NCI-H345 treated with DMSO at 0.1 percent for 48 hours (cell line): ENCODE measurements around the gene CDC42SE2.
"Not testable (repeated sequence)": the region's sequence is repeated elsewhere in the genome, so short reads cannot be mapped to it uniquely, and the experiment has no call there.

Experiments
- DNase-seq: peaks from one replicate; lab custom pipeline; 2025; ENCODE audit not compliant: unreplicated experiment; lab: John Stamatoyannopoulos, UW

Gene CDC42SE2

GRCh38 chr5:131389096-131389868 is 125.4 kb downstream of the CDC42SE2 start:
- DNase-seq = no peak

- DNase-seq = no peak
Observed at GRCh38 chr5:131389869-131390265, 126.0 kb downstream of the CDC42SE2 start.

GRCh38 chr5:131392466-131393095 is 128.7 kb downstream of the CDC42SE2 start:
- DNase-seq = no peak

GRCh38 chr5:131393498-131393968 is 129.7 kb downstream of the CDC42SE2 start:
- no peak for DNase-seq

- DNase-seq = no peak
Observed at GRCh38 chr5:131394128-131394527, 130.3 kb downstream of the CDC42SE2 start.

GRCh38 chr5:131396015-131396414 is 132.2 kb downstream of the CDC42SE2 start:
- DNase-seq = no peak

- no peak for DNase-seq
Observed at GRCh38 chr5:131396630-131397273, 132.9 kb downstream of the CDC42SE2 start.

GRCh38 chr5:131399007-131399406 is 135.2 kb downstream of the CDC42SE2 start:
- DNase-seq = not testable (repeated sequence)

- DNase-seq = no peak
Observed at GRCh38 chr5:131400585-131400984, 136.7 kb downstream of the CDC42SE2 start.

- no peak for DNase-seq
Observed at GRCh38 chr5:131405674-131406073, 141.8 kb downstream of the CDC42SE2 start.

GRCh38 chr5:131406076-131406475 is 142.2 kb downstream of the CDC42SE2 start:
- DNase-seq = no peak

GRCh38 chr5:131406975-131407638 is 143.3 kb downstream of the CDC42SE2 start:
- no peak for DNase-seq

GRCh38 chr5:131413605-131414559 is 150.0 kb downstream of the CDC42SE2 start:
- DNase-seq = no peak

GRCh38 chr5:131416729-131417128 is 152.9 kb downstream of the CDC42SE2 start:
- no peak for DNase-seq

- peak; percentile 28 for DNase-seq
Observed at GRCh38 chr5:131417240-131417869, 153.5 kb downstream of the CDC42SE2 start.

GRCh38 chr5:131418846-131419245 is 155.0 kb downstream of the CDC42SE2 start:
- DNase-seq = no peak

GRCh38 chr5:131419877-131420276 is 156.0 kb downstream of the CDC42SE2 start:
- no peak for DNase-seq

GRCh38 chr5:131423056-131423455 is 159.2 kb downstream of the CDC42SE2 start:
- DNase-seq = peak; percentile 3

- DNase-seq = no peak
Observed at GRCh38 chr5:131426011-131426410, 162.2 kb downstream of the CDC42SE2 start.

GRCh38 chr5:131430794-131431193 is 166.9 kb downstream of the CDC42SE2 start:
- DNase-seq = no peak
